ENCODE data around the gene RAB23. TPM values are rescaled to one million over a fixed set of nuclear protein-coding genes. Genes with fewer than 3 reads are reported as not detected.

Gene RAB23
- total RNA-seq, 2 donors from 2014 or later: 21.0 to 29.8 TPM

DNA sequence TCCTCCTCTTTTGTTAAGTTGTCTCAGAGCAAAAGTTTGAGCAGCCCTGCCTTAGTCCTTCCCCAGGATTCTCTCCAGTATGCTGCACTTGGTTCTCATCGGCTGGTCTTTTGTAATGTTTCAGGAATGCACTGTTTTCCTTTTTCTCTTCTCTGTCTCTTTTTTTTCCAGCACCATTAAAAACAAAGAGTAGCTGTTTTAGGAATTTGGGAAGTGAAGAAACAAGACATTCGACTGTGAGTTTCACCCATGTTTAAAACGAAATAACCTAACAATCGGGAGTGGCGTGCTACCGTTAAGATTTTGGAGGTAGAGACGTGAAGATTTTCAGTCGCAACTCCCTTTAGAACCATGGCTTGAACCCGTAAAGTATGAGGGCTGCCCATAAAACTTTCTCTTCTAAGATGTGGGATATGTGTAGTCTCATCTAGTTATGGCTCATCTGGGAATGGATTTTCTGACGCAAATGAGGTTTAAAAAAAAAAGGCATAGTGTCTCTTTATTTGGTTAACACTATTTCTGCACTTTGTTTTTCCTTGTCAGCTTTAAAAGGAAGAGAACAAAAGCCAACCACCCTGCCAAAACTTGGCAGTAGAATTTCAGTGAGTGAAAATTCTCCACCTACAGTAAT is 35.9 kb upstream of the RAB23 start:
- H3K9me3 Mint-ChIP-seq: no peaks in the 10 kb centered on the region
- H3K27me3 Mint-ChIP-seq (ENCODE audit: insufficient read depth): peaks cover 4% of the 10 kb centered on the region
- no peaks in the 10 kb centered on the region for H3K36me3 ChIP-seq (ENCODE audit: control insufficient read depth, insufficient read depth, low read length)
- no peak overlapping the region for H3K4me3 Mint-ChIP-seq
- H3K4me1 Mint-ChIP-seq: peaks cover 14% of the 10 kb centered on the region
- no peak overlapping the region for H3K4me3 ChIP-seq (ENCODE audit: low read length)
- no peak for DNase-seq
- 89 to 94% methylated on average over 8 to 10 of the region's 10 CpGs for WGBS, 2 experiments (ENCODE audit: insufficient coverage in 1 of 2, insufficient read length in 1 of 2)
- no peak overlapping the region for H3K27ac Mint-ChIP-seq
- H3K27ac ChIP-seq (ENCODE audit: low read depth, low read length): no peak overlapping the region
- H3K9me3 ChIP-seq (ENCODE audit: control insufficient read depth, low read length): no peaks in the 10 kb centered on the region
- no peaks in the 10 kb centered on the region for H3K36me3 Mint-ChIP-seq (ENCODE audit: low read depth)
- no peak overlapping the region for H3K9ac ChIP-seq (ENCODE audit: extremely low read depth, low read length, poor library complexity, severe bottlenecking)
- no peaks in the 10 kb centered on the region for H3K27me3 ChIP-seq (ENCODE audit: control insufficient read depth, insufficient read depth, low read length, poor library complexity, severe bottlenecking)
- H3K4me1 ChIP-seq (ENCODE audit: control insufficient read depth, insufficient read depth, low read length): peaks cover 6% of the 10 kb centered on the region
- TF ChIP-seq, protein P1, sequence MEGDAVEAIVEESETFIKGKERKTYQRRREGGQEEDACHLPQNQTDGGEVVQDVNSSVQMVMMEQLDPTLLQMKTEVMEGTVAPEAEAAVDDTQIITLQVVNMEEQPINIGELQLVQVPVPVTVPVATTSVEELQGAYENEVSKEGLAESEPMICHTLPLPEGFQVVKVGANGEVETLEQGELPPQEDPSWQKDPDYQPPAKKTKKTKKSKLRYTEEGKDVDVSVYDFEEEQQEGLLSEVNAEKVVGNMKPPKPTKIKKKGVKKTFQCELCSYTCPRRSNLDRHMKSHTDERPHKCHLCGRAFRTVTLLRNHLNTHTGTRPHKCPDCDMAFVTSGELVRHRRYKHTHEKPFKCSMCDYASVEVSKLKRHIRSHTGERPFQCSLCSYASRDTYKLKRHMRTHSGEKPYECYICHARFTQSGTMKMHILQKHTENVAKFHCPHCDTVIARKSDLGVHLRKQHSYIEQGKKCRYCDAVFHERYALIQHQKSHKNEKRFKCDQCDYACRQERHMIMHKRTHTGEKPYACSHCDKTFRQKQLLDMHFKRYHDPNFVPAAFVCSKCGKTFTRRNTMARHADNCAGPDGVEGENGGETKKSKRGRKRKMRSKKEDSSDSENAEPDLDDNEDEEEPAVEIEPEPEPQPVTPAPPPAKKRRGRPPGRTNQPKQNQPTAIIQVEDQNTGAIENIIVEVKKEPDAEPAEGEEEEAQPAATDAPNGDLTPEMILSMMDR (conservative IDR thresholded peaks at IDR 0.05): no peak

DNA sequence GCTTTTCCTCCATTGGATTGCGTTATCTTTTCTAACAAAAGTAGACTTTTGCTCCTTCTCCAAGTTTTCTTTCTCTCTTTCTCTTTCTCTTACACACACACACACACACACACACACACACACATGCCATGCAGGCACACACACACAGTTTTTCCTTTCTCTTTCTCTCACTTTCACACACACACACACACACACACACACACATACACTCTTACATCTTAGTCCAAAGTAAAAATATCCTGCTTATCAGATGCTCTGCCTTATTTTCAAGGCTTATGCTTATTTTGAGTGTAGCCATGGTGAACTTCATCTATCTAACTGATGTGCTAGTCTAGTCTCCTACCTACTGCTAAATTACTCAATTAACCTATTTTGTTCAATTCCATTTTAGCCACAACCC is 34.4 kb upstream of the RAB23 start:
- H3K4me3 Mint-ChIP-seq: no peak overlapping the region
- Histone ChIP-seq H3K9ac (ENCODE audit: extremely low read depth, low read length, poor library complexity, severe bottlenecking) (no peak overlapping the region), H3K27ac (ENCODE audit: low read depth, low read length) (no peak overlapping the region), H3K36me3 (ENCODE audit: control insufficient read depth, insufficient read depth, low read length) (no peaks in the 10 kb centered on the region), H3K9me3 (ENCODE audit: control insufficient read depth, low read length) (no peaks in the 10 kb centered on the region), H3K27me3 (ENCODE audit: control insufficient read depth, insufficient read depth, low read length, poor library complexity, severe bottlenecking) (no peaks in the 10 kb centered on the region), H3K4me1 (ENCODE audit: control insufficient read depth, insufficient read depth, low read length) (peaks cover 10% of the 10 kb centered on the region), H3K4me3 (ENCODE audit: low read length) (no peak overlapping the region)
- 94% methylated on average over 1 of the region's 1 CpG; no CpG with 5 or more reads in 1 of the 2 experiments for WGBS, 2 experiments (ENCODE audit: insufficient coverage in 1 of 2, insufficient read length in 1 of 2)
- TF ChIP-seq, protein P1 (conservative IDR thresholded peaks at IDR 0.05): no peak
- H3K36me3 Mint-ChIP-seq (ENCODE audit: low read depth): no peaks in the 10 kb centered on the region
- no peak for DNase-seq
- no peaks in the 10 kb centered on the region for H3K27me3 Mint-ChIP-seq (ENCODE audit: insufficient read depth)
- peaks cover 24% of the 10 kb centered on the region for H3K4me1 Mint-ChIP-seq
- no peaks in the 10 kb centered on the region for H3K9me3 Mint-ChIP-seq
- H3K27ac Mint-ChIP-seq: no peak overlapping the region

DNA sequence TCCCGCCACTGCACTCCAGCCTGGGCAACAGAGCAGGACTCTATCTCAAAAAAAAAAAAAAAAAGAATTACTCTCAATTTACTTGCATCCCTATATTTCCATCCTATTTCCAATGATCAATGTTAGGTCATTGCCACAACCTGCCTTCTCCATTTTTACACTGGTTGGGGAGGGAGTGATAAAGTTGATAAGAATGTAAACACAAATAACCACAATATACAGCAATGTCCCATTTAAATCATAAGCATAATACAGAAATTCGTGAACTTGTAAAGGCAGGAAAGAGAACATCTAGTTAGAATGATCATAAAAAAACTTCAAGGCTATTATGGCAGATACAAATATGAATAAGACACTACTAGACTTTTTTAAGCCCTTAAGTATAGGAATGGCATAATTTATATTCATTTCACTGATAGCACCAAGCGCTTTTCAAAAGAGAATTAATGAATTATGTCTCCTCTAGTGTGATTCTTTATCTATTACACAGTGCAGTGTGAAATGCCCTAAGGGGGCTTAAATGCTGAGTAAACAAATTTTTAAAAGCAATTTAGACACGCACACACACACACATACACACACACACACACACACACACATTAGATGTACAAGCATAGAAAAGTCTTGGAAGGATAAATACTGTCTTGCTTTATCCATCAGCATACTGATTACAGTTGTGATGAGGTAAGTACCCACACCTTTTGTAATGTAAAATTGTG is 33.5 kb upstream of the RAB23 start:
- H3K36me3 Mint-ChIP-seq (ENCODE audit: low read depth): no peaks in the 10 kb centered on the region
- no peak for DNase-seq
- Histone ChIP-seq H3K9me3 (ENCODE audit: control insufficient read depth, low read length) (no peaks in the 10 kb centered on the region), H3K27ac (ENCODE audit: low read depth, low read length) (no peak overlapping the region), H3K4me1 (ENCODE audit: control insufficient read depth, insufficient read depth, low read length) (peaks cover 10% of the 10 kb centered on the region), H3K4me3 (ENCODE audit: low read length) (no peak overlapping the region), H3K36me3 (ENCODE audit: control insufficient read depth, insufficient read depth, low read length) (no peaks in the 10 kb centered on the region), H3K9ac (ENCODE audit: extremely low read depth, low read length, poor library complexity, severe bottlenecking) (no peak overlapping the region), H3K27me3 (ENCODE audit: control insufficient read depth, insufficient read depth, low read length, poor library complexity, severe bottlenecking) (no peaks in the 10 kb centered on the region)
- H3K27ac Mint-ChIP-seq: no peak overlapping the region
- H3K4me1 Mint-ChIP-seq: peaks cover 24% of the 10 kb centered on the region
- H3K4me3 Mint-ChIP-seq: no peak overlapping the region
- 93% methylated on average over 3 of the region's 4 CpGs; no CpG with 5 or more reads in 1 of the 2 experiments for WGBS, 2 experiments (ENCODE audit: insufficient coverage in 1 of 2, insufficient read length in 1 of 2)
- H3K9me3 Mint-ChIP-seq: no peaks in the 10 kb centered on the region
- no peaks in the 10 kb centered on the region for H3K27me3 Mint-ChIP-seq (ENCODE audit: insufficient read depth)
- TF ChIP-seq, protein P1 (conservative IDR thresholded peaks at IDR 0.05): no peak

Measured in endodermal cell (in vitro differentiated cells).